ENCODE measurements around the gene METTL26. TPM values are rescaled to one million over a fixed set of nuclear protein-coding genes. Genes with fewer than 3 reads are reported as not detected.

Gene METTL26
- total RNA-seq, 1 donor from 2014 or later: 224 TPM

GRCh38 chr16:588889-589657 is 47.0 kb downstream of the METTL26 start:
- TF ChIP-seq CTCF (conservative IDR thresholded peaks at IDR 0.05; ENCODE audit: low read depth, low read length): no peak
- peak overlapping the region; percentile 76 for H3K4me3 ChIP-seq (ENCODE audit: low read depth, low read length)
- peak; percentile 52 for DNase-seq (ENCODE audit: low read depth)

- no peak for DNase-seq (ENCODE audit: low read depth)
- no peak for TF ChIP-seq CTCF (conservative IDR thresholded peaks at IDR 0.05; ENCODE audit: low read depth, low read length)
- H3K4me3 ChIP-seq (ENCODE audit: low read depth, low read length): peak overlapping the region; percentile 76
Measured at GRCh38 chr16:588639-588888, 47.5 kb downstream of the METTL26 start.

GRCh38 chr16:586645-587590 is 49.2 kb downstream of the METTL26 start:
- no peak overlapping the region for H3K4me3 ChIP-seq (ENCODE audit: low read depth, low read length)
- no peak for DNase-seq (ENCODE audit: low read depth)
- no peak for TF ChIP-seq CTCF (conservative IDR thresholded peaks at IDR 0.05; ENCODE audit: low read depth, low read length)

GRCh38 chr16:586047-586644 is 50.0 kb downstream of the METTL26 start:
- DNase-seq (ENCODE audit: low read depth): no peak
- H3K4me3 ChIP-seq (ENCODE audit: low read depth, low read length): no peak overlapping the region
- no peak for TF ChIP-seq CTCF (conservative IDR thresholded peaks at IDR 0.05; ENCODE audit: low read depth, low read length)

GRCh38 chr16:585351-585750 is 50.8 kb downstream of the METTL26 start:
- DNase-seq (ENCODE audit: low read depth): no peak
- no peak overlapping the region for H3K4me3 ChIP-seq (ENCODE audit: low read depth, low read length)
- TF ChIP-seq CTCF (conservative IDR thresholded peaks at IDR 0.05; ENCODE audit: low read depth, low read length): peak; percentile 6

Other genes with a start within 250 kb of the METTL26 start
- gene NME4, start 239.1 kb downstream of the METTL26 start, total RNA-seq: 82.3 and 93.2 TPM in 2 replicates
- 12.9 and 20.8 TPM in 2 replicates for gene DECR2, start 234.4 kb downstream of the METTL26 start, total RNA-seq
- gene RAB11FIP3, start 210.7 kb downstream of the METTL26 start, total RNA-seq: 26.6 and 29.1 TPM in 2 replicates
- gene CAPN15, start 108.6 kb downstream of the METTL26 start, total RNA-seq: 54.4 and 75.1 TPM in 2 replicates
- not detected in 2 replicates for gene PRR35, start 75.9 kb downstream of the METTL26 start, total RNA-seq
- gene NHLRC4, start 69.3 kb downstream of the METTL26 start, total RNA-seq: 0.35 and 0.51 TPM in 2 replicates
- gene PIGQ, start 66.3 kb downstream of the METTL26 start, total RNA-seq: 45.3 and 60.9 TPM in 2 replicates
- gene RAB40C, start 46.2 kb downstream of the METTL26 start, total RNA-seq: 9.9 and 16.6 TPM in 2 replicates
- 0.07 TPM in 1 of 2 replicates, not detected in the other for gene WFIKKN1, start 5.3 kb downstream of the METTL26 start, total RNA-seq
- gene MCRIP2, start 5.5 kb upstream of the METTL26 start, total RNA-seq: 58.2 and 70.3 TPM in 2 replicates
- gene WDR90, start 13.1 kb upstream of the METTL26 start, total RNA-seq: 22.0 and 45.6 TPM in 2 replicates
- gene RHOT2, start 31.8 kb upstream of the METTL26 start, total RNA-seq: 73.8 and 85.8 TPM in 2 replicates
- 0.43 and 1.2 TPM in 2 replicates for gene RHBDL1, start 39.4 kb upstream of the METTL26 start, total RNA-seq
- 158 and 202 TPM in 2 replicates for gene STUB1, start 44.1 kb upstream of the METTL26 start, total RNA-seq
- gene JMJD8, start 48.0 kb upstream of the METTL26 start, total RNA-seq: 65.6 and 98.0 TPM in 2 replicates
- gene WDR24, start 54.1 kb upstream of the METTL26 start, total RNA-seq: 10.1 and 16.3 TPM in 2 replicates
- gene FBXL16, start 69.5 kb upstream of the METTL26 start, total RNA-seq: 0.07 and 0.46 TPM in 2 replicates
- gene METRN, start 78.8 kb upstream of the METTL26 start, total RNA-seq: 154 and 183 TPM in 2 replicates
- 86.5 and 111 TPM in 2 replicates for gene ANTKMT, start 84.8 kb upstream of the METTL26 start, total RNA-seq
- gene CCDC78, start 90.1 kb upstream of the METTL26 start, total RNA-seq: 1.9 and 4.9 TPM in 2 replicates
- gene HAGHL, start 90.8 kb upstream of the METTL26 start, total RNA-seq: 15.5 and 16.3 TPM in 2 replicates
- gene CIAO3, start 104.7 kb upstream of the METTL26 start, total RNA-seq: 19.3 and 31.4 TPM in 2 replicates
- 8.2 and 29.7 TPM in 2 replicates for gene MSLN, start 124.4 kb upstream of the METTL26 start, total RNA-seq
- 31.0 and 82.5 TPM in 2 replicates for gene RPUSD1, start 152.1 kb upstream of the METTL26 start, total RNA-seq
- 41.0 and 49.7 TPM in 2 replicates for gene CHTF18, start 152.3 kb upstream of the METTL26 start, total RNA-seq
- not detected in 2 replicates for gene GNG13, start 164.4 kb upstream of the METTL26 start, total RNA-seq